Glomerular visceral epithelial cell (primary cell): Measurements from ENCODE around the gene CCNY.
A peak's percentile ranks its signal among the peaks of the same experiment; 100 is the strongest.

Experiments
- DNase-seq: peaks from one replicate; pipeline ENCODE4 v3.0.0-alpha.2; 2016; ENCODE audit errors: extremely low spot score

The CCNY gene

GRCh38 chr10:35452171-35452570 is 115.9 kb downstream of the CCNY start:
- DNase-seq: no peak

GRCh38 chr10:35452847-35453246 is 116.5 kb downstream of the CCNY start:
- no peak for DNase-seq

- DNase-seq: no peak
Measured at GRCh38 chr10:35453855-35454532, 117.7 kb downstream of the CCNY start.

- DNase-seq: no peak
Measured at GRCh38 chr10:35456153-35456720, 119.9 kb downstream of the CCNY start.

- no peak for DNase-seq
Measured at GRCh38 chr10:35456784-35457183, 120.5 kb downstream of the CCNY start.

- DNase-seq: no peak
Measured at GRCh38 chr10:35458500-35459448, 122.5 kb downstream of the CCNY start.

GRCh38 chr10:35459449-35459847 is 123.1 kb downstream of the CCNY start:
- DNase-seq: no peak

GRCh38 chr10:35460852-35461460 is 124.6 kb downstream of the CCNY start:
- DNase-seq: no peak

GRCh38 chr10:35462491-35462934 is 126.2 kb downstream of the CCNY start:
- DNase-seq: no peak

- DNase-seq: no peak
Measured at GRCh38 chr10:35463105-35463867, 127.0 kb downstream of the CCNY start.

- no peak for DNase-seq
Measured at GRCh38 chr10:35463878-35464277, 127.6 kb downstream of the CCNY start.

- no peak for DNase-seq
Measured at GRCh38 chr10:35464825-35465456, 128.6 kb downstream of the CCNY start.

GRCh38 chr10:35465673-35466072 is 129.4 kb downstream of the CCNY start:
- no peak for DNase-seq

- DNase-seq: peak; percentile 42
Measured at GRCh38 chr10:35466170-35466569, 129.9 kb downstream of the CCNY start.

- DNase-seq: no peak
Measured at GRCh38 chr10:35466661-35467060, 130.4 kb downstream of the CCNY start.

- no peak for DNase-seq
Measured at GRCh38 chr10:35467186-35467585, 130.9 kb downstream of the CCNY start.

GRCh38 chr10:35470248-35470924 is 134.1 kb downstream of the CCNY start:
- DNase-seq: no peak

GRCh38 chr10:35470925-35471315 is 134.6 kb downstream of the CCNY start:
- no peak for DNase-seq

- no peak for DNase-seq
Measured at GRCh38 chr10:35471435-35471834, 135.1 kb downstream of the CCNY start.

GRCh38 chr10:35480142-35480541 is 143.8 kb downstream of the CCNY start:
- DNase-seq: no peak
